Adrenal gland (tissue), 5 donors: ENCODE measurements around the gene PARD3B.

Experiments
- POLR2A ChIP-seq, 2 donors: fragments of 450-650 bp; IDR thresholded peaks; one replicate each; pipeline ENCODE4 v1.6.1; 2017; ENCODE audit warnings: antibody characterized with exemption in 2 of 2, mild to moderate bottlenecking in 2 of 2, moderate library complexity in 1 of 2
- TF ChIP-seq, protein P1 (sequence below), 6 experiments: fragments of 450-650 bp in 4 of 6; fragments of 200-600 bp in 2 of 6; sonication (generic) in 1 of 6; IDR thresholded peaks; 1 replicate in 5 of 6; 2 replicates in 1 of 6; pipeline versions ENCODE4 v1.5.1 to v1.8.0; 2016 to 2021; ENCODE audit warnings: antibody characterized with exemption in 6 of 6, mild to moderate bottlenecking in 2 of 6, moderate library complexity in 1 of 6
- donor health status: DM: no; HTN: no; CAD: no.

DNA sequence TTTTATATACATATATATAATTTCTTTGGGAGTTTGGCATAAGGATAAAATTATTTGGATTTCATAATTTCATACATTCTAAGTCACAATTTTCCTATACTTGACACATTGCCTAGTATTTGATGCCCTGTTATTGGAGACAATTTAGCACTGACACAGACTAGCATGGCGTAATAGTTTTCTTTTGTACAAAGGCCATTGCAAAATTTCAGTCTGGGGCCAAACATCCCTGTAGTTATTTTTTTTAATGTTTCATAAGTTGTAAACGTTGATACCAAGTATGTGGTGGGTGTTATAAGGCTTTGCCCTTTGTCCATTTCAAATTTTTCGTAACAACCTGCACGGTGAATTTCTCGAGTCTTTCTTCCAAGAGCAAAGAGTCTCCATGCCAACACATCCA is 1041.4 kb downstream of the PARD3B start:
- no peak for TF ChIP-seq POLR2A (IDR thresholded peaks at IDR 0.05)
- TF ChIP-seq, protein P1, sequence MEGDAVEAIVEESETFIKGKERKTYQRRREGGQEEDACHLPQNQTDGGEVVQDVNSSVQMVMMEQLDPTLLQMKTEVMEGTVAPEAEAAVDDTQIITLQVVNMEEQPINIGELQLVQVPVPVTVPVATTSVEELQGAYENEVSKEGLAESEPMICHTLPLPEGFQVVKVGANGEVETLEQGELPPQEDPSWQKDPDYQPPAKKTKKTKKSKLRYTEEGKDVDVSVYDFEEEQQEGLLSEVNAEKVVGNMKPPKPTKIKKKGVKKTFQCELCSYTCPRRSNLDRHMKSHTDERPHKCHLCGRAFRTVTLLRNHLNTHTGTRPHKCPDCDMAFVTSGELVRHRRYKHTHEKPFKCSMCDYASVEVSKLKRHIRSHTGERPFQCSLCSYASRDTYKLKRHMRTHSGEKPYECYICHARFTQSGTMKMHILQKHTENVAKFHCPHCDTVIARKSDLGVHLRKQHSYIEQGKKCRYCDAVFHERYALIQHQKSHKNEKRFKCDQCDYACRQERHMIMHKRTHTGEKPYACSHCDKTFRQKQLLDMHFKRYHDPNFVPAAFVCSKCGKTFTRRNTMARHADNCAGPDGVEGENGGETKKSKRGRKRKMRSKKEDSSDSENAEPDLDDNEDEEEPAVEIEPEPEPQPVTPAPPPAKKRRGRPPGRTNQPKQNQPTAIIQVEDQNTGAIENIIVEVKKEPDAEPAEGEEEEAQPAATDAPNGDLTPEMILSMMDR (IDR thresholded peaks at IDR 0.05), result no peak
